ENCODE measurements around the gene ASF1B.
"Not testable (repeated sequence)": the region's sequence is repeated elsewhere in the genome, so short reads cannot be mapped to it uniquely, and the experiment has no call there.

ASF1B gene

DNA sequence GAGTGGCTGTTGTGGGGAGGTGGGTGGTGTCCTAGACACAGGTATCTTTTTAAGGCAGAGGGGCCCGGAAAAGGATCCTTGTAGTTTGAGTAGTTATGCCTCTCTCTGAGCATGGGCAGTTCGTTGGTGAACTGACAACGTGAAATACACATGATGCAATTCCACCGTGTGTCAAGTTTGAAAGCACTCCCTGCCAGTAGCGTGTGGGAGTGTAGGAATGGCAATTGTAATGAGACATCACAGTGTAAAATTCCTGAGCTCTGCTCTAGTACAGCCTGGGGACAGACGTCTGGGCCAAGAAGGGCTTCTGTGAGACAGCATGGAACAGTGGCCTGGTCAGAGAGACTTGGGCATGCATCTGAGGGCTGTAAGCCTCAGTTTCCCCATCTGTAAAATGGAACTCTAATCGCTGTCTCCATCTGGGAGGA is 10.4 kb upstream of the ASF1B start:
- Histone ChIP-seq H3K4me3 (ENCODE audit: low read length) (no peak overlapping the region), H3K4me1 (ENCODE audit: insufficient read depth, low read length) (peaks cover 4% of the 10 kb centered on the region; the same call in 1 of the 2 replicates), H3K36me3 (ENCODE audit: insufficient read depth, low read depth, low read length) (peaks cover 10% of the 10 kb centered on the region; the same call in 1 of the 2 replicates), H3K9me3 (ENCODE audit: insufficient read depth, low read depth, low read length) (no peaks in the 10 kb centered on the region), H3K27me3 (ENCODE audit: insufficient read depth, low read length) (no peaks in the 10 kb centered on the region), H3K9ac (ENCODE audit: low read depth, low read length) (no peak overlapping the region), H3K27ac (ENCODE audit: low read length) (no peak overlapping the region)

DNA sequence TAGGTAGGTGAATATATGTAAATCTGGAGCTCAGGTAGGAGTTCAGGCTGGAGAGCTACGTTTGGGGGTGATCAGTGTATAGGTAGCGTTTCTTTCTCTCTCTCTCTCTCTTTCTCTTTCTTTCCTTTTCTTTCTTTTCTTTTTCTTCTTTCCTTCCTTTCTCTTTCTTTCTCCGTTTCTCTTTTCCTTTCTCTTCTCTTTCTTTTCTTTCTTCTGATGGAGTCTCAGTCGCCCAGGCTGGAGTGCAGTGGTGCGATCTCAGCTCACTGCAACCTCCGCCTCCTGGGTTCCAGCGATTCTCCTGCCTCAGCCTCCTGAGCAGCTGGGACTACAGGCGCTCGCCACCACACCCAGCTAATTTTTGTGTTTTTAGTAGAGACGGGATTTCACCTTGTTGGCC is 9.8 kb upstream of the ASF1B start:
- not testable (repeated sequence) for H3K4me3 ChIP-seq (ENCODE audit: low read length); H3K4me1 ChIP-seq (ENCODE audit: insufficient read depth, low read length); H3K9ac ChIP-seq (ENCODE audit: low read depth, low read length); H3K9me3 ChIP-seq (ENCODE audit: insufficient read depth, low read depth, low read length); H3K36me3 ChIP-seq (ENCODE audit: insufficient read depth, low read depth, low read length); H3K27ac ChIP-seq (ENCODE audit: low read length); H3K27me3 ChIP-seq (ENCODE audit: insufficient read depth, low read length)

DNA sequence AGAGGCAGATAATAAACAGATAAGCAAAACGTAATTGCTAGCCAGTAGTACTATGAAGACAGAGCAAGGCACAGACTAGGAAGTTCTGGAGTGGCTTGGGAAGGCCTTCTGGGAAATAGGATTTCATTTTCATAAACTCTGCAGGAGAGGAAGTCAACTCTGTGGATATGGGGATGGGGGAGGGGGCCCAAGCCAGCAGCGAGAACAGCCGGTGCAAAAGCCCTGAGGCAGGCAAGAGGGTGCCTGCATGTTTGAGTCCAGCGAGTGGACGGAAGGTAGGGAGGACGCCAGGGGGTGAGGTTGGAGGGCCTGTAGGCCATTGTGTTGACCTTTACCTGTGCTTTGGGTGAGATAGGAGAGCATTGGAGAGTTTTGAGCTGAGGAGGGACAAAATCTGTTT is 9.0 kb upstream of the ASF1B start:
- Histone ChIP-seq H3K4me3 (ENCODE audit: low read length) (no peak overlapping the region), H3K9ac (ENCODE audit: low read depth, low read length) (no peak overlapping the region), H3K4me1 (ENCODE audit: insufficient read depth, low read length) (peaks cover 4% of the 10 kb centered on the region; the same call in 1 of the 2 replicates), H3K9me3 (ENCODE audit: insufficient read depth, low read depth, low read length) (no peaks in the 10 kb centered on the region), H3K27me3 (ENCODE audit: insufficient read depth, low read length) (no peaks in the 10 kb centered on the region), H3K27ac (ENCODE audit: low read length) (no peak overlapping the region), H3K36me3 (ENCODE audit: insufficient read depth, low read depth, low read length) (0 out of 2 replicates have a peak, but pooled peaks cover 1% of the 10 kb centered on the region)

DNA sequence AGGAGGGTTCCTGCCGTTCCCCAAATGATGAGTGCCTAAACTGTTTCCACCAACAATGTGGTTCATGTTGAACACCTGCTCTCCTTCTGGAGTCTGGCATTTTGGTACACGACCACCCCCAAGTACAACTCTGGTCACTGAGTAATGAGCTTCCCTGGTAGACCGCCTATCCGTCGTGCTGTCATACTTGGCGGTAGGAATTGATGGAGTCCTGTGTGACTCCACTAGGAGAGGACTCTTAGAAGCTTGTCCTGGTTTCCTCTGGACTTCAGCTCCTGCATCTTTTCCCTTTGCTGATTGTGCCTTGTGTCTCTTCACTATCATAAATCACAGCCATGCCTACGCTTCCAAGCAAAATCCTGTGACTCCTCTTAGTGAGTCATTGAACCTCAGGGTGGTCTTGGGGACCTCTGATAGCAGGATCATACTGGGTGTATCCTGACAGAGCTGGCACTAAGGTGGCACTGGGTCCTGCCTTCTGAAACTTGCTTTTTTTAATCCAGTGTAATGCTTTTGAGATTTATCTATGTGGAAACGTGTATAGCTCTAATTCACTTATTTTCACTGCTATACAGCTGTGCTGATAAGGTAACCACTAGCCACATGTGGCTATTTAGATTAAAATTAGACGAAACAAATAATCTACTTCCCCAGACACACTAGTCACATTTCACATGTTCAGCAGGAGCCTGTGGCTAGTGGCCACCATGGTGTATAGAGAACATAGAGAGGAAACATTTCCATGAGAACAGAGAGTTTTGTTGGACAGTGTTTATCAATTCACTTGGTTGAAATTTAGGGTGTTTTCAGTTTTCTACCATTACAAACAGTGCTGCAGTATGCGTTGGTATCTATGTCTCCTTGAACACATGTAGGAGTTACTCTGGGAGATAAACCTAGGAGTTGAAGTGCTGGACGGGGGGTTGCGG is 6.1 kb upstream of the ASF1B start:
- no peaks in the 10 kb centered on the region for H3K9me3 ChIP-seq (ENCODE audit: insufficient read depth, low read depth, low read length)
- no peaks in the 10 kb centered on the region; the same call in 1 of the 2 replicates for H3K4me1 ChIP-seq (ENCODE audit: insufficient read depth, low read length)
- no peak overlapping the region for H3K27ac ChIP-seq (ENCODE audit: low read length)
- no peak overlapping the region for H3K4me3 ChIP-seq (ENCODE audit: low read length)
- no peaks in the 10 kb centered on the region for H3K27me3 ChIP-seq (ENCODE audit: insufficient read depth, low read length)
- no peak overlapping the region for H3K9ac ChIP-seq (ENCODE audit: low read depth, low read length)
- H3K36me3 ChIP-seq (ENCODE audit: insufficient read depth, low read depth, low read length), result no peaks in the 10 kb centered on the region

DNA sequence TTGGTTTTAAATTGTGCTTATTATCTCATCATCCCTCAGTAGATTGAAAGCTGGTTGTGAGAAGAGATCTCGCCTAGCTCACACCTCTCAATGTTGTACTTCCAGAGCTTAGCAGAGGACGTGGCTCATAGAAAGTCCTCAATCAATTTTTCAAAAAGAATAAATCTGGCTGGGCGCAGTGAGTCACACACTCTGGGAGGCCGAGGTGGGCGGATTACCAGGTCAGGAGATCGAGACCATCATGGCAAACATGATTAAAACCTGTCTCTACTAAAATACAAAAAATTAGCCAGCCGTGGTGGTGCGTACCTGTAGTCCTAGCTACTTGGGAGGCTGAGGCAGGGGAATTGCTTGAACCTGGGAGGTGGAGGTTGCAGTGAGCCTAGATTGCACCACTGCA is 4.7 kb upstream of the ASF1B start:
- Histone ChIP-seq H3K4me3 (ENCODE audit: low read length) (no peak overlapping the region), H3K4me1 (ENCODE audit: insufficient read depth, low read length) (no peaks in the 10 kb centered on the region; the same call in 1 of the 2 replicates), H3K27me3 (ENCODE audit: insufficient read depth, low read length) (no peaks in the 10 kb centered on the region), H3K9me3 (ENCODE audit: insufficient read depth, low read depth, low read length) (no peaks in the 10 kb centered on the region), H3K27ac (ENCODE audit: low read length) (no peak overlapping the region), H3K36me3 (ENCODE audit: insufficient read depth, low read depth, low read length) (no peaks in the 10 kb centered on the region), H3K9ac (ENCODE audit: low read depth, low read length) (no peak overlapping the region)

DNA sequence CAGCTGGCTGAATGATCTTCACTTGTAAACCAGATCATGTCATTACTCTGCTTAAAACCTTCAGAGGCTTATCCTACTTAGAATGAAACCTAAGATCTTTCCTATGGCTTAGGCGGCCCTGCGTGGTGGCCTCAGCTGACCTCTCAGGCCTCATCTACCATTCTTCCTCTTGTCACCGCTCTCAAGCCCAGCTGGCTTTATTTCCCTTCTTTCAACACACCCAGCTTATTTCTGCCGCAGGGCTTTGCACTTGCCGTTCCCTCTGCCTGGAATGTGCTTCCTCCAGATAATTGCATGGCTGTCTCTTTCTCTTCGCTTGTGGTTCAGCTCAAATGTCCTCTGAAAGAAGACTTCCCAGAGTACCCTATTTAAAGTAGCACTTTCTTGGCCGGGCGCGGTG is 3.6 kb upstream of the ASF1B start:
- H3K4me1 ChIP-seq (ENCODE audit: insufficient read depth, low read length), result peaks cover 8% of the 10 kb centered on the region; the same call in 1 of the 2 replicates

DNA sequence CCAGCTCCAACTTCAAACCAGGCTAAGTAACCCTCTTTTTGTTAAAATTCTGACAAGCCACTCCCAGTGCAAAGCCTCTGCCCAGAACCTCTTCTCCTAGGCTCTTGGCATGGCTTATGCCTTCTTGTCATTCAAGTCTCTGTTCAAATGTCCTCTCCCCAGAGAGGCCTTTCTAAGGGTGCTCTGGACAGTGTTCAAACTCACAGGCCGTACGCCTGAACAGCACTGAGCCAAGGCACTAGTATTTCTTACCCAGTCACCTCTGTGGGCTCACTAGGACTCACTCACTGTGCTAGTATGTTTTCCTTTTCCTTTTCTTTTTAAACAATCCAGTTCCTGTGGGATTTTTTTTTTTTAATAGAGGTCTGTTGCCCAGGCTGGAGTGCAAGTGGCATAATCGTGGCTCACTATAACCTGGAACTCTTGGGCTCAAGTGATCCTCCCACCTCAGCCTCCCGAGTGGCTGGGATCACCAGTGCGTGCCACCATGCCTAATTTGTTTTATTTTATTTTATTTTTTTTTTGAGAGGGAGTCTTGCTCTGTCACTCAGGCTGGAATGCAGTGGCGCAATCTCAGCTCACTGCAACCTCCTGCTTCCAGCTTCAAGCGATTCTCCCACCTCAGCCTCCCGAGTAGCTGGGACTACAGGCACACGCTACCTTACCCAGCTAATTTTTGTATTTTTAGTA is 2.3 kb upstream of the ASF1B start:
- Histone ChIP-seq H3K36me3 (ENCODE audit: insufficient read depth, low read depth, low read length) (no peaks in the 10 kb centered on the region), H3K27ac (ENCODE audit: low read length) (no peak overlapping the region), H3K9me3 (ENCODE audit: insufficient read depth, low read depth, low read length) (no peaks in the 10 kb centered on the region), H3K4me3 (ENCODE audit: low read length) (no peak overlapping the region), H3K4me1 (ENCODE audit: insufficient read depth, low read length) (peaks cover 10% of the 10 kb centered on the region; the same call in 1 of the 2 replicates), H3K9ac (ENCODE audit: low read depth, low read length) (no peak overlapping the region), H3K27me3 (ENCODE audit: insufficient read depth, low read length) (no peaks in the 10 kb centered on the region)

More for the DNA sequence above, 3.6 kb upstream of the ASF1B start:
- H3K36me3 ChIP-seq (ENCODE audit: insufficient read depth, low read depth, low read length), result no peaks in the 10 kb centered on the region
- H3K27me3 ChIP-seq (ENCODE audit: insufficient read depth, low read length), result no peaks in the 10 kb centered on the region
- H3K27ac ChIP-seq (ENCODE audit: low read length), result no peak overlapping the region
- H3K9ac ChIP-seq (ENCODE audit: low read depth, low read length), result no peak overlapping the region
- H3K4me3 ChIP-seq (ENCODE audit: low read length), result no peak overlapping the region
- no peaks in the 10 kb centered on the region for H3K9me3 ChIP-seq (ENCODE audit: insufficient read depth, low read depth, low read length)

DNA sequence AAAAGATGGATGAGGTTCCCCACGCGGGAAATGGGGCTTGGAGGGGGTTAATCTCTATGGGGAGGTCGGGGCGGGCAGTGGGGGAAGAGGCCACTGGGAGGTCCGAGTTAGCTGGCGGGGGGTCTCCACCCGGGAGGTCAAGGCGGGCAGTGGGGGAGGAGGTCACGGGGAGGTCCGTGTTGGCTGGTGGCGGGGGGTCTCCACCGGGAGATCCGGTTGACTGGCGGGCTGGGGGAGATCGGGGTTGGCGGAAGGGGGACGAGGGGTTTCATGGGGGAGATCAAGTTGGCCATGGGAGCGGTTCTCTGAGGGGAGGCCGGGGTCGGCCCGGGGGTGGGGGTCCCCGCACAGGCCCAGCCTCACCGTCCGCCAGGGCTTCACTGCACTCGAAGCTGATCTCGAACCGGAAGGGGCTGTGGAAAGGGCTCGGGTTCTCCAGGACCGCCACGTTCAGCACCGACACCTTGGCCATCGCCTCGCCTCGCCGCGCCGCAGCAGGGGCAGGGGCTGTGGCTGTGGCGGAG is 342 bp downstream of the ASF1B start:
- Histone ChIP-seq H3K9ac (ENCODE audit: low read depth, low read length) (peak overlapping the region; percentile 87; the same call in 1 of the 2 replicates), H3K27me3 (ENCODE audit: insufficient read depth, low read length) (no peaks in the 10 kb centered on the region), H3K4me1 (ENCODE audit: insufficient read depth, low read length) (peaks cover 10% of the 10 kb centered on the region; the same call in 1 of the 2 replicates), H3K4me3 (ENCODE audit: low read length) (peak overlapping the region; percentile 86), H3K9me3 (ENCODE audit: insufficient read depth, low read depth, low read length) (no peaks in the 10 kb centered on the region), H3K27ac (ENCODE audit: low read length) (peak overlapping the region; percentile 86), H3K36me3 (ENCODE audit: insufficient read depth, low read depth, low read length) (peaks cover 11% of the 10 kb centered on the region; the same call in 1 of the 2 replicates)

DNA sequence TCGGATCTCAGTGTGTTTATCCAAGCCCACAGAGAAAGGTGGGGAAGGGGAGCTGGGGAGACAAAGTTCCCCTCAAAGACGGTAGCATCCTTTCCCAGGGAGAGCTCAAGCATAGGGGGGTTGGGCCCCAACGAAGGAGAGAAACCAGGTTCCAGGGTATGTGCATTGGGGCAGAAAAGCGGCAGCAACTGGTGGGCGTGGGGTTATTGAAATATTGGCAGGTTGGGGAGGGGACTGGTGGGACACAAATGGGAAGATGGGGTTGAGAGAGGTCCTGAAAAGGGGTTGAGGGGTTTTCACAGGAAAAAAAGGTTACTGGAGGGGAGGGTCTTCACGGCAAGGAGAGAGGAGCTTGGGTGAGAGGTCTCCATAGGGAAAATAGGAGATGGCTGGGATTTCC is 1.0 kb downstream of the ASF1B start:
- Histone ChIP-seq H3K27me3 (ENCODE audit: insufficient read depth, low read length) (no peaks in the 10 kb centered on the region), H3K36me3 (ENCODE audit: insufficient read depth, low read depth, low read length) (peaks cover 11% of the 10 kb centered on the region; the same call in 1 of the 2 replicates), H3K9me3 (ENCODE audit: insufficient read depth, low read depth, low read length) (no peaks in the 10 kb centered on the region), H3K4me3 (ENCODE audit: low read length) (peak overlapping the region; percentile 86), H3K4me1 (ENCODE audit: insufficient read depth, low read length) (peaks cover 10% of the 10 kb centered on the region; the same call in 1 of the 2 replicates), H3K27ac (ENCODE audit: low read length) (no peak overlapping the region), H3K9ac (ENCODE audit: low read depth, low read length) (peak overlapping the region; percentile 87; the same call in 1 of the 2 replicates)

DNA sequence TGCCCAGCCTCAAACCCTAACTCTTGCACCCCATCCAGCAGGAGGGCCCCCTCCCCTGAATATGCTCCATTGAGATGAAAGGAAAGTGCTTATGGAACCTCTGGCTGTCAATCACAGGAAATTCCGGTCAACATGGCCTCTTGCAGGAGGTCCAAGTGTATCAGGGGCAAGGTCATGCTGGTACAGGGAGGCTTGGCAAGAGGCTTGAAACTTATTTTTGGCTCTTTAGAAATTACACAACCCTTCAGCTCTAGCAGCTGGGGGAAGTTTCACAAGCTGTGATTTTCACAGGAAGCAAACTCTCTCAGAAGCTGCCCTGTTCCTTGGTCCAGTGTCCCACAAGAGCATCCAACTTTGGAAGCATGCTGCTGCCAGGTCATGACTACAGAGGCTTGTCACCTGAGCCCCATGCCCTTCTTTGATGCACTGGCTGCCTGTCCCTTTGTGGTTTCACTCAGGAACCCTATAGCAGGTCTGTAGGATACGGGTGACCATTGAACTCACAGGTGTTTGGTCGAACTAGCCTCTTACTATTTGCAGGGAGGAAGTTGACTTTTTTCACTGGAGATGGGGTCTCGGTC is 8.4 kb downstream of the ASF1B start:
- no peaks in the 10 kb centered on the region for H3K4me1 ChIP-seq (ENCODE audit: insufficient read depth, low read length)
- no peak overlapping the region for H3K9ac ChIP-seq (ENCODE audit: low read depth, low read length)
- H3K4me3 ChIP-seq (ENCODE audit: low read length), result no peak overlapping the region
- H3K36me3 ChIP-seq (ENCODE audit: insufficient read depth, low read depth, low read length), result peaks cover 40% of the 10 kb centered on the region
- no peaks in the 10 kb centered on the region for H3K27me3 ChIP-seq (ENCODE audit: insufficient read depth, low read length)
- no peak overlapping the region for H3K27ac ChIP-seq (ENCODE audit: low read length)
- H3K9me3 ChIP-seq (ENCODE audit: insufficient read depth, low read depth, low read length), result no peaks in the 10 kb centered on the region

DNA sequence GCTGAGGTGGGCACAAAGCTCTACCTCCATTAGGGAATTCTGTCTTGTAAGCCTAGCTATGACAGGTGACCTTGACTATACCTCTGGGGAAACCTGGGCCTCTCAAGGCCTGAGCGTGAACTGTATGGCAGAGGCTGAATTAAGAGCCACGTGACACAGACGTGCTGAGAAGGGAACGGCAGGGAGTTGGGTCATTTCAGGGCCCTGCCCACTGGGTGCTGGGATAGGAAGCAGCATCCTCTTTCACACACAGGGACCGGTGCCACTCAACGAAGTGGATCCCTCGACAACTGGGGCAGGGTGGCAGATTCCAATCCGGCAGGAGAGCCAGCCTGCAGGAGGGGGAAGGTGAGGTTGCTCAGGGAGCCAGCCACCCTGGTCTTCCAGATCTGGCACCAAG is 9.2 kb downstream of the ASF1B start:
- H3K9ac ChIP-seq (ENCODE audit: low read depth, low read length), result no peak overlapping the region
- no peaks in the 10 kb centered on the region for H3K4me1 ChIP-seq (ENCODE audit: insufficient read depth, low read length)
- peaks cover 35% of the 10 kb centered on the region for H3K36me3 ChIP-seq (ENCODE audit: insufficient read depth, low read depth, low read length)
- H3K27ac ChIP-seq (ENCODE audit: low read length), result no peak overlapping the region
- H3K9me3 ChIP-seq (ENCODE audit: insufficient read depth, low read depth, low read length), result no peaks in the 10 kb centered on the region
- no peak overlapping the region for H3K4me3 ChIP-seq (ENCODE audit: low read length)
- no peaks in the 10 kb centered on the region for H3K27me3 ChIP-seq (ENCODE audit: insufficient read depth, low read length)

Data from iPS-20b (cell line).